MG63 (cell line): ENCODE measurements around the gene STKLD1. TPM values are rescaled to one million over a fixed set of nuclear protein-coding genes. Genes with fewer than 3 reads are reported as not detected.

Source experiments
- DNase-seq: peaks from one replicate; pipeline ENCODE4 v3.0.0-alpha.2; 2020
- H3K27me3 ChIP-seq: fragments of 250-450 bp; sonication (Bioruptor Pico); 2 replicates; pipeline ENCODE4 v1.5.1; 2020; ENCODE audit warnings: mild to moderate bottlenecking, moderate library complexity
- H3K36me3 ChIP-seq: fragments of 250-450 bp; sonication (Bioruptor Pico); 2 replicates; pipeline ENCODE4 v1.5.1; 2020; ENCODE audit warnings: mild to moderate bottlenecking, moderate library complexity
- H3K4me3 ChIP-seq: fragments of 250-450 bp; sonication (Bioruptor Pico); 2 replicates; pipeline ENCODE4 v1.5.1; 2020; ENCODE audit warnings: mild to moderate bottlenecking, moderate library complexity
- H3K9me3 ChIP-seq: fragments of 250-450 bp; sonication (Bioruptor Pico); 2 replicates; pipeline ENCODE4 v1.5.1; 2020; ENCODE audit warnings: mild to moderate bottlenecking, moderate library complexity
- total RNA-seq: library from RNA; depleted of rRNA; stranded (reverse); fragments of >200 nt; shearing (Covaris generic); gene quantifications from 2 replicates; pipeline ENCODE4 v1.2.3, GENCODE V29; 2014; ENCODE audit warnings: low replicate concordance

STKLD1 gene
- total RNA-seq, 1 experiment from 2014 or later, result not detected

- DNase-seq, result no peak
- no peaks in the 10 kb centered on the region for H3K27me3 ChIP-seq
- H3K36me3 ChIP-seq, result peaks cover 72% of the 10 kb centered on the region
- no peak overlapping the region for H3K4me3 ChIP-seq
- no peaks in the 10 kb centered on the region for H3K9me3 ChIP-seq
Observed at GRCh38 chr9:133341369-133342068, 34.6 kb upstream of the STKLD1 start.

GRCh38 chr9:133342069-133342406 lies 34.1 kb upstream of the STKLD1 start:
- no peaks in the 10 kb centered on the region for H3K27me3 ChIP-seq
- H3K4me3 ChIP-seq, result no peak overlapping the region
- DNase-seq, result no peak
- H3K36me3 ChIP-seq, result peaks cover 69% of the 10 kb centered on the region
- H3K9me3 ChIP-seq, result no peaks in the 10 kb centered on the region

GRCh38 chr9:133342570-133342969 lies 33.6 kb upstream of the STKLD1 start:
- DNase-seq, result no peak
- H3K36me3 ChIP-seq, result peaks cover 69% of the 10 kb centered on the region

GRCh38 chr9:133344071-133344470 lies 32.1 kb upstream of the STKLD1 start:
- no peaks in the 10 kb centered on the region for H3K27me3 ChIP-seq
- H3K36me3 ChIP-seq, result peaks cover 77% of the 10 kb centered on the region
- no peak overlapping the region for H3K4me3 ChIP-seq
- H3K9me3 ChIP-seq, result no peaks in the 10 kb centered on the region
- DNase-seq, result no peak

More at GRCh38 chr9:133342570-133342969, 33.6 kb upstream of the STKLD1 start:
- H3K27me3 ChIP-seq, result no peaks in the 10 kb centered on the region
- H3K9me3 ChIP-seq, result no peaks in the 10 kb centered on the region
- H3K4me3 ChIP-seq, result no peak overlapping the region

- Histone ChIP-seq H3K36me3 (peaks cover 81% of the 10 kb centered on the region), H3K4me3 (no peak overlapping the region), H3K9me3 (no peaks in the 10 kb centered on the region), H3K27me3 (no peaks in the 10 kb centered on the region)
- DNase-seq, result no peak
Observed at GRCh38 chr9:133344979-133345378, 31.2 kb upstream of the STKLD1 start.

GRCh38 chr9:133345596-133345995 lies 30.6 kb upstream of the STKLD1 start:
- Histone ChIP-seq H3K27me3 (no peaks in the 10 kb centered on the region), H3K4me3 (no peak overlapping the region), H3K9me3 (no peaks in the 10 kb centered on the region), H3K36me3 (peaks cover 84% of the 10 kb centered on the region)
- DNase-seq, result no peak

- Histone ChIP-seq H3K27me3 (no peaks in the 10 kb centered on the region), H3K9me3 (no peaks in the 10 kb centered on the region), H3K4me3 (peak overlapping the region; percentile 97), H3K36me3 (peaks cover 84% of the 10 kb centered on the region)
- no peak for DNase-seq
Observed at GRCh38 chr9:133346021-133346785, 30.0 kb upstream of the STKLD1 start.

- Histone ChIP-seq H3K4me3 (peak overlapping the region; percentile 97), H3K36me3 (peaks cover 86% of the 10 kb centered on the region), H3K9me3 (no peaks in the 10 kb centered on the region), H3K27me3 (no peaks in the 10 kb centered on the region)
- DNase-seq, result no peak
Observed at GRCh38 chr9:133347515-133347984, 28.6 kb upstream of the STKLD1 start.

- Histone ChIP-seq H3K4me3 (peak within 1 kb of the TSS; percentile 97), H3K9me3 (no peaks in the 10 kb centered on the region), H3K27me3 (no peaks in the 10 kb centered on the region), H3K36me3 (peaks cover 84% of the 10 kb centered on the region)
- peak; percentile 92 for DNase-seq
Observed at GRCh38 chr9:133347985-133348717, 28.0 kb upstream of the STKLD1 start, which contains the start of the genes MED22 and RPL7A. TSS of gene MED22 (minus strand) at chr9:133348131. CDS start at chr9:133346662, 1,469 bp downstream. TSS of gene RPL7A (plus strand) at chr9:133348218. CDS start at chr9:133348244, 26 bp downstream.

- peaks cover 77% of the 10 kb centered on the region for H3K36me3 ChIP-seq
- H3K4me3 ChIP-seq, result peak overlapping the region; percentile 97
- H3K9me3 ChIP-seq, result no peaks in the 10 kb centered on the region
- H3K27me3 ChIP-seq, result no peaks in the 10 kb centered on the region
- no peak for DNase-seq
Observed at GRCh38 chr9:133348718-133349573, 27.2 kb upstream of the STKLD1 start.

GRCh38 chr9:133349965-133350616 lies 26.1 kb upstream of the STKLD1 start:
- no peaks in the 10 kb centered on the region for H3K9me3 ChIP-seq
- H3K4me3 ChIP-seq, result peak overlapping the region; percentile 97
- no peak for DNase-seq
- H3K36me3 ChIP-seq, result peaks cover 68% of the 10 kb centered on the region
- H3K27me3 ChIP-seq, result no peaks in the 10 kb centered on the region

GRCh38 chr9:133351526-133351907 lies 24.6 kb upstream of the STKLD1 start:
- H3K36me3 ChIP-seq, result peaks cover 54% of the 10 kb centered on the region

GRCh38 chr9:133351908-133352634 lies 24.1 kb upstream of the STKLD1 start:
- Histone ChIP-seq H3K27me3 (no peaks in the 10 kb centered on the region), H3K9me3 (no peaks in the 10 kb centered on the region), H3K36me3 (peaks cover 53% of the 10 kb centered on the region), H3K4me3 (no peak overlapping the region)
- DNase-seq, result peak; percentile 70

More at GRCh38 chr9:133351526-133351907, 24.6 kb upstream of the STKLD1 start:
- no peaks in the 10 kb centered on the region for H3K9me3 ChIP-seq
- DNase-seq, result no peak
- no peak overlapping the region for H3K4me3 ChIP-seq
- H3K27me3 ChIP-seq, result no peaks in the 10 kb centered on the region

GRCh38 chr9:133352635-133353340 lies 23.4 kb upstream of the STKLD1 start:
- Histone ChIP-seq H3K36me3 (peaks cover 53% of the 10 kb centered on the region), H3K27me3 (no peaks in the 10 kb centered on the region), H3K9me3 (no peaks in the 10 kb centered on the region), H3K4me3 (no peak overlapping the region)
- no peak for DNase-seq

GRCh38 chr9:133353548-133353947 lies 22.6 kb upstream of the STKLD1 start:
- DNase-seq, result no peak
- peaks cover 49% of the 10 kb centered on the region for H3K36me3 ChIP-seq
- H3K4me3 ChIP-seq, result no peak overlapping the region
- no peaks in the 10 kb centered on the region for H3K9me3 ChIP-seq
- no peaks in the 10 kb centered on the region for H3K27me3 ChIP-seq
